K562 (cell line): ENCODE measurements around the gene PRKAR2B. TPM values are rescaled to one million over a fixed set of nuclear protein-coding genes. Genes with fewer than 3 reads are reported as not detected.

Experiments
- ATAC-seq: fragments of 200-7000 bp; cut with Tn5 transposase; 3 replicates; pipeline ENCODE4 v1.9.1; 2020; ENCODE audit warnings: moderate library complexity
- BruUV-seq: library from RNA; stranded (reverse); fragments of 400-500 nt; replicated peaks from 2 replicates; lab custom pipeline; 2021; lab: Mats Ljungman, UMichigan
- CTCF ChIA-PET: fragments of 300-600 bp; formaldehyde crosslinking; extraction: SDS; loops from one replicate; lab custom pipeline; 2021; ENCODE audit warnings: low intra/inter-chr PET ratio; lab: Yijun Ruan, JAX
- POLR2A ChIA-PET: fragments of 300-600, 350-650 bp; sonication (Branson Sonifier 250); formaldehyde crosslinking; extraction: SDS; loops from one replicate; lab custom pipeline; 2021; ENCODE audit warnings: antibody characterized with exemption, inconsistent platforms; lab: Yijun Ruan, JAX
- DNase-seq, 4 experiments: peaks; one replicate each; pipeline versions ENCODE4 v3.0.0 to v3.0.0-alpha.2; 2011 to 2018; ENCODE audit warnings: low spot score in 3 of 4, mixed read lengths in 3 of 4; ENCODE audit errors: extremely low read depth in 1 of 4
- FAIRE-seq: peaks from 2 replicates; lab custom pipeline; 2011; peaks lifted over from hg19 to GRCh38; lab: Jason Lieb, UNC
- H2AFZ ChIP-seq: 2 replicates; pipeline ENCODE4 v1.6.0; 2011; ENCODE audit warnings: low read depth, low read length, control low read depth, inconsistent platforms
- H3K27ac ChIP-seq: fragments of 200-600 bp; 3 replicates; pipeline ENCODE4 v1.8.0; 2011; ENCODE audit warnings: low read depth, mild to moderate bottlenecking, control low read depth, inconsistent platforms, low read length, moderate library complexity, mixed read lengths; ENCODE audit errors: extremely low read depth
- H3K27me3 ChIP-seq, 2 experiments: fragments of 300-600 bp in 1 of 2; 2 replicates in 1 of 2; 3 replicates in 1 of 2; pipeline versions ENCODE4 v1.6.0 to v1.8.0; 2011; ENCODE audit warnings: inconsistent platforms in 2 of 2, low read length in 2 of 2, mild to moderate bottlenecking in 1 of 2, mixed read lengths in 1 of 2, moderate library complexity in 1 of 2; ENCODE audit not compliant: control insufficient read depth in 2 of 2, insufficient read depth in 2 of 2
- H3K36me3 ChIP-seq: fragments of 300-600 bp; 3 replicates; pipeline ENCODE4 v1.8.0; 2011; ENCODE audit warnings: mild to moderate bottlenecking, low read length, inconsistent platforms; ENCODE audit not compliant: control insufficient read depth, insufficient read depth
- H3K4me1 ChIP-seq, 2 experiments: fragments of 200-600 bp in 1 of 2; replicated peaks in 1 of 2; 2 replicates in 1 of 2; 3 replicates in 1 of 2; pipeline versions ENCODE4 v1.5.1 to v1.8.0; 2011; ENCODE audit warnings: inconsistent platforms in 2 of 2, low read length in 2 of 2, mild to moderate bottlenecking in 1 of 2, mixed read lengths in 1 of 2, moderate library complexity in 1 of 2; ENCODE audit not compliant: control insufficient read depth in 2 of 2, insufficient read depth in 2 of 2
- H3K4me2 ChIP-seq: 2 replicates; pipeline ENCODE4 v1.6.1; 2011; ENCODE audit warnings: low read length, control low read depth, inconsistent platforms, mixed read lengths; ENCODE audit not compliant: insufficient read depth
- H3K4me3 ChIP-seq: fragments of 200-600 bp; sonication (generic), shearing (Covaris generic); 2 replicates; pipeline ENCODE4 v1.5.1; 2016; ENCODE audit warnings: control low read depth, inconsistent platforms
- H3K79me2 ChIP-seq: fragments of 200-600 bp; 3 replicates; pipeline ENCODE4 v1.8.0; 2011; ENCODE audit warnings: low read length, inconsistent platforms; ENCODE audit not compliant: control insufficient read depth, insufficient read depth
- H3K9ac ChIP-seq, 2 experiments: 2 replicates each; pipeline versions ENCODE4 v1.6.0 to v1.6.1; 2011; ENCODE audit warnings: low read depth in 2 of 2, low read length in 2 of 2, control low read depth in 1 of 2, inconsistent platforms in 1 of 2, mild to moderate bottlenecking in 1 of 2, mixed read lengths in 1 of 2; ENCODE audit not compliant: insufficient read depth in 1 of 2
- H3K9me1 ChIP-seq: one replicate; pipeline ENCODE4 v1.6.0; 2011; ENCODE audit warnings: inconsistent platforms, mild to moderate bottlenecking, low read length, moderate library complexity; ENCODE audit not compliant: control insufficient read depth, insufficient read depth
- H3K9me3 ChIP-seq: replicated peaks from 2 replicates; pipeline ENCODE4 v1.5.1; 2011; ENCODE audit warnings: low read depth, low read length, inconsistent platforms; ENCODE audit not compliant: control insufficient read depth, insufficient read depth
- H4K20me1 ChIP-seq: replicated peaks from 2 replicates; pipeline ENCODE4 v1.6.1; 2011; ENCODE audit warnings: low read length, inconsistent platforms, mixed read lengths; ENCODE audit not compliant: control insufficient read depth, insufficient read depth
- CBX2 ChIP-seq: fragments of 200-600 bp; sonication (generic); IDR thresholded peaks from one replicate; pipeline ENCODE4 v1.6.1; 2012; ENCODE audit warnings: mild to moderate bottlenecking, low read length, inconsistent platforms; ENCODE audit not compliant: insufficient read depth, poor library complexity, severe bottlenecking
- HSF4 ChIP-seq: fragments of 250-450 bp; sonication (Bioruptor Pico); IDR thresholded peaks from 2 replicates; pipeline ENCODE4 v2.1.2; 2022; ENCODE audit warnings: mild to moderate bottlenecking, moderate library complexity, borderline replicate concordance
- JUN ChIP-seq, 2 experiments: sonication (generic) in 1 of 2; formaldehyde crosslinking in 1 of 2; IDR thresholded peaks; 2 replicates each; pipeline versions ENCODE4 v1.6.1 to v1.8.0; 2012 to 2022; ENCODE audit warnings: borderline replicate concordance in 2 of 2, mild to moderate bottlenecking in 2 of 2, improper control_type of control experiment in 1 of 2, low read depth in 1 of 2, low read length in 1 of 2, missing genetic modification reagents in 1 of 2
- MNT ChIP-seq, 2 experiments: fragments of 450-650 bp; conservative IDR thresholded peaks; 2 replicates each; pipeline ENCODE4 v1.6.1; 2017; ENCODE audit warnings: mild to moderate bottlenecking in 2 of 2, moderate library complexity in 2 of 2
- PBX2 ChIP-seq, 2 experiments: IDR thresholded peaks in 1 of 2; conservative IDR thresholded peaks in 1 of 2; 2 replicates each; pipeline ENCODE4 v1.6.1; 2016; ENCODE audit warnings: low read depth in 2 of 2, mild to moderate bottlenecking in 1 of 2, missing compliant biosample characterization in 1 of 2, missing genetic modification characterization in 1 of 2, moderate library complexity in 1 of 2
- PPARD ChIP-seq: fragments of 250-450 bp; sonication (Bioruptor Pico); IDR thresholded peaks from 2 replicates; pipeline ENCODE4 v1.8.0; 2022; ENCODE audit warnings: inconsistent platforms, mild to moderate bottlenecking, moderate library complexity
- SNAPC5 ChIP-seq: fragments of 250-450 bp; sonication (Bioruptor Pico); IDR thresholded peaks from 2 replicates; pipeline ENCODE4 v1.8.0; 2021; ENCODE audit warnings: moderate library complexity, mild to moderate bottlenecking, inconsistent platforms
- SOX6 ChIP-seq: fragments of 450-650 bp; IDR thresholded peaks from 2 replicates; pipeline ENCODE4 v1.6.1; 2014; ENCODE audit warnings: mild to moderate bottlenecking
- ZBTB12 ChIP-seq: fragments of 250-450 bp; sonication (Bioruptor Pico); IDR thresholded peaks from 2 replicates; pipeline ENCODE4 v1.4.0; 2020
- ZNF277 ChIP-seq: fragments of 250-450 bp; sonication (Bioruptor Pico); IDR thresholded peaks from 2 replicates; pipeline ENCODE4 v1.8.0; 2022; ENCODE audit warnings: inconsistent platforms, mild to moderate bottlenecking, moderate library complexity, borderline replicate concordance
- ZNF57 ChIP-seq: fragments of 450-650 bp; formaldehyde crosslinking; IDR thresholded peaks from 2 replicates; pipeline ENCODE4 v1.4.0; 2020; ENCODE audit warnings: mild to moderate bottlenecking, moderate library complexity
- WGBS: fragments of 100-300 bp; shearing (Covaris generic); methylation state at CpG from one replicate; pipeline ENCODE4 v1.1.6; 2016; ENCODE audit warnings: low coverage, mixed read lengths; ENCODE audit not compliant: insufficient coverage; ENCODE audit errors: missing lambda C conversion rate; 5-methylcytosine and 5-hydroxymethylcytosine counted together
- in situ Hi-C: fragments of 300-500 bp; cut with MboI; formaldehyde crosslinking; loops from 4 replicates; pipeline ENCODE4 v1.15.0; 2018; ENCODE audit warnings: inconsistent platforms, mixed read lengths
- intact Hi-C: fragments of 100-400 bp; cut with micrococcal nuclease; formaldehyde crosslinking; loops from 2 replicates; pipeline ENCODE4 v1.14.2; 2022
- polyA plus RNA-seq, 8 experiments: library from polyadenylated mRNA; depleted of rRNA in 4 of 8; stranded (reverse) in 5 of 8; unstranded in 3 of 8; fragments of >200 nt; fragmentation: Nextera tagmentation in 2 of 8; fragmentation: Illumina TruSeq in 1 of 8; extraction: Ambion mirVana in 2 of 8; extraction: Trizol in 1 of 8; gene quantifications; 2 replicates each; pipeline versions ENCODE4 v1.2.1 to v1.2.3, GENCODE V29; 2011 to 2014; ENCODE audit warnings: inconsistent platforms in 1 of 8, missing spikeins in 1 of 8
- total RNA-seq, 7 experiments: library from RNA; depleted of rRNA in 6 of 7; stranded (reverse); fragments of >200 nt in 6 of 7; fragmentation: Illumina TruSeq in 2 of 7; extraction: Trizol in 2 of 7; gene quantifications; 2 replicates each; pipeline versions ENCODE4 v1.2.1 to v1.2.3, GENCODE V29; 2011 to 2021; ENCODE audit warnings: low replicate concordance in 1 of 7

PRKAR2B gene
- total and polyA plus RNA-seq, 9 of the 15 experiments (the other 6 are each of a cell fraction or from before 2014, with no cell fraction given): 59.0 to 173 (median 129) TPM

- under 1% methylated on average over 23 of the region's 29 CpGs for WGBS
- intact Hi-C loops: loop anchor here (5.0 to 10.0 kb wide), 4 partner anchors 72 to 253 kb away; partner anchors contain the start of gene PIK3CG
- Histone ChIP-seq H3K9ac (peak overlapping the region; percentile 82 to 99), H3K79me2 (peaks cover 58% of the 10 kb centered on the region), H4K20me1 (no peaks in the 10 kb centered on the region; the same call in 1 of the 2 replicates), H2AFZ (peak overlapping the region; percentile 49), H3K4me3 (peak overlapping the region; percentile 84), H3K27me3 (no peaks in the 10 kb centered on the region), H3K9me1 (no peaks in the 10 kb centered on the region), H3K27ac (peak overlapping the region; percentile 73), H3K9me3 (no peaks in the 10 kb centered on the region; the same call in 1 of the 2 replicates), H3K4me1 (peaks cover 12 to 42% of the 10 kb centered on the region in 2 experiments), H3K36me3 (peaks cover 33% of the 10 kb centered on the region), H3K4me2 (peak overlapping the region; percentile 96)
- ATAC-seq (peak; percentile 20), DNase-seq (peak in 2 of 4 experiments; percentile 46 to 49), FAIRE-seq (no peak)
- BruUV-seq: no TSS peak
- ChIA-PET CTCF (interaction anchor here (0.9 kb wide), 1 partner anchor 98 kb away, joined by 4 read pairs; no protein-coding TSS in a partner anchor), POLR2A (interaction anchor here (0.6 to 2.1 kb wide), 21 partner anchors 8 to 123 kb away, joined by 3 to 13 read pairs (median 3); partner anchors contain the start of gene HBP1)
- in situ Hi-C loops: loop anchor here (5.0 kb wide), 2 partner anchors 93 to 102 kb away; no protein-coding TSS in a partner anchor
- TF ChIP-seq SNAPC5 (CRISPR knock-in tag) (no peak), PPARD (CRISPR knock-in tag) (no peak), HSF4 (CRISPR knock-in tag) (no peak), ZNF57 (CRISPR knock-in tag) (no peak), MNT (conservative IDR thresholded peaks at IDR 0.05) (no peak), PBX2 (CRISPR knock-in tag; IDR thresholded peaks at IDR 0.05; ENCODE audit: low read depth) (no peak), PBX2 (tag; conservative IDR thresholded peaks at IDR 0.05; ENCODE audit: low read depth) (0 out of 2 replicates have a peak, but pooled peaks have one; percentile 29), ZNF277 (CRISPR knock-in tag) (no peak), JUN (IDR thresholded peaks at IDR 0.05; ENCODE audit: borderline replicate concordance, low read depth, low read length) (no peak), JUN (CRISPR knock-in tag; IDR thresholded peaks at IDR 0.05; ENCODE audit: borderline replicate concordance) (no peak), CBX2 (no peak), SOX6 (no peak), ZBTB12 (CRISPR knock-in tag) (no peak)
Observed at GRCh38 chr7:107045195-107045960, 873 bp downstream of the PRKAR2B start.
